Adrenal gland (tissue), 5 donors: ENCODE data around the gene ABRACL.

Source experiments
- CTCF ChIP-seq, 6 experiments: fragments of 450-650 bp in 4 of 6; fragments of 200-600 bp in 2 of 6; sonication (generic) in 1 of 6; IDR thresholded peaks; 1 replicate in 5 of 6; 2 replicates in 1 of 6; pipeline versions ENCODE4 v1.5.1 to v1.8.0; 2016 to 2021; ENCODE audit warnings: antibody characterized with exemption in 6 of 6, mild to moderate bottlenecking in 2 of 6, moderate library complexity in 1 of 6
- POLR2A ChIP-seq, 2 donors: fragments of 450-650 bp; IDR thresholded peaks; one replicate each; pipeline ENCODE4 v1.6.1; 2017; ENCODE audit warnings: antibody characterized with exemption in 2 of 2, mild to moderate bottlenecking in 2 of 2, moderate library complexity in 1 of 2
- donor health status: DM: no; HTN: no; CAD: no.

GRCh38 chr6:139068846-139069245, 40.3 kb downstream of the ABRACL start:
- TF ChIP-seq CTCF (IDR thresholded peaks at IDR 0.05) (no peak), POLR2A (IDR thresholded peaks at IDR 0.05) (no peak)
